Kidney epithelial cell (primary cell): Measurements from ENCODE around the gene LMNA. TPM values are rescaled to one million over a fixed set of nuclear protein-coding genes. Genes with fewer than 3 reads are reported as not detected.

Experiments used
- DNase-seq: peaks from one replicate; pipeline ENCODE4 v3.0.0-alpha.2; 2010; ENCODE audit warnings: low read depth
- H3K27me3 ChIP-seq: 2 replicates; pipeline ENCODE4 v1.6.0; 2011; ENCODE audit warnings: low read length; ENCODE audit not compliant: control insufficient read depth, insufficient read depth
- H3K36me3 ChIP-seq: 2 replicates; pipeline ENCODE4 v1.5.1; 2011; ENCODE audit warnings: low read length; ENCODE audit not compliant: control insufficient read depth, insufficient read depth
- H3K4me3 ChIP-seq: 2 replicates; pipeline ENCODE4 v1.5.1; 2011; ENCODE audit warnings: low read depth, mild to moderate bottlenecking, control low read depth, low read length
- CTCF ChIP-seq: IDR thresholded peaks from 2 replicates; pipeline ENCODE4 v1.5.1; 2011; ENCODE audit warnings: mild to moderate bottlenecking, moderate library complexity, low read length, control low read depth, inconsistent platforms; ENCODE audit not compliant: insufficient read depth, poor library complexity, severe bottlenecking
- total RNA-seq: library from RNA; depleted of rRNA; stranded (reverse); fragments of >200 nt; gene quantifications from 2 replicates; pipeline ENCODE4 v1.2.3, GENCODE V29; 2015

The LMNA gene
- total RNA-seq, 1 donor from 2014 or later: 280 TPM

- H3K4me3 ChIP-seq: no peak overlapping the region
- TF ChIP-seq CTCF: no peak
Observed at GRCh38 chr1:156157966-156158365, 43.5 kb downstream of the LMNA start.

GRCh38 chr1:156160000-156160742 lies 45.7 kb downstream of the LMNA start:
- peaks cover 4% of the 10 kb centered on the region for H3K27me3 ChIP-seq
- no peaks in the 10 kb centered on the region for H3K36me3 ChIP-seq
- no peak for TF ChIP-seq CTCF
- H3K4me3 ChIP-seq: no peak overlapping the region
- DNase-seq: no peak

More at GRCh38 chr1:156157966-156158365, 43.5 kb downstream of the LMNA start:
- Histone ChIP-seq H3K36me3 (no peaks in the 10 kb centered on the region), H3K27me3 (peaks cover 11% of the 10 kb centered on the region)
- no peak for DNase-seq

- peaks cover 4% of the 10 kb centered on the region for H3K27me3 ChIP-seq
- no peak for DNase-seq
- H3K4me3 ChIP-seq: no peak overlapping the region
- TF ChIP-seq CTCF: no peak
- no peaks in the 10 kb centered on the region for H3K36me3 ChIP-seq
Observed at GRCh38 chr1:156160743-156161171, 46.2 kb downstream of the LMNA start.

- Histone ChIP-seq H3K27me3 (no peaks in the 10 kb centered on the region), H3K4me3 (no peak overlapping the region), H3K36me3 (no peaks in the 10 kb centered on the region)
- no peak for TF ChIP-seq CTCF
- DNase-seq: no peak
Observed at GRCh38 chr1:156162430-156163037, 48.0 kb downstream of the LMNA start.

GRCh38 chr1:156163712-156164111 lies 49.2 kb downstream of the LMNA start:
- no peak for DNase-seq
- no peak for TF ChIP-seq CTCF

More at GRCh38 chr1:156163712-156164111, 49.2 kb downstream of the LMNA start:
- H3K36me3 ChIP-seq: no peaks in the 10 kb centered on the region
- H3K27me3 ChIP-seq: no peaks in the 10 kb centered on the region
- H3K4me3 ChIP-seq: no peak overlapping the region
